Hematopoietic multipotent progenitor cell treated with erythropoietin and hydrocortisone succinate and interleukin-3 and kit ligand, for 17 days (in vitro differentiated cells): ENCODE measurements around the gene DUSP10.

ENCODE experiments used
- DNase-seq: peaks from one replicate; pipeline ENCODE4 v3.0.0-alpha.2; 2015; ENCODE audit warnings: low spot score

DUSP10 gene

DNA sequence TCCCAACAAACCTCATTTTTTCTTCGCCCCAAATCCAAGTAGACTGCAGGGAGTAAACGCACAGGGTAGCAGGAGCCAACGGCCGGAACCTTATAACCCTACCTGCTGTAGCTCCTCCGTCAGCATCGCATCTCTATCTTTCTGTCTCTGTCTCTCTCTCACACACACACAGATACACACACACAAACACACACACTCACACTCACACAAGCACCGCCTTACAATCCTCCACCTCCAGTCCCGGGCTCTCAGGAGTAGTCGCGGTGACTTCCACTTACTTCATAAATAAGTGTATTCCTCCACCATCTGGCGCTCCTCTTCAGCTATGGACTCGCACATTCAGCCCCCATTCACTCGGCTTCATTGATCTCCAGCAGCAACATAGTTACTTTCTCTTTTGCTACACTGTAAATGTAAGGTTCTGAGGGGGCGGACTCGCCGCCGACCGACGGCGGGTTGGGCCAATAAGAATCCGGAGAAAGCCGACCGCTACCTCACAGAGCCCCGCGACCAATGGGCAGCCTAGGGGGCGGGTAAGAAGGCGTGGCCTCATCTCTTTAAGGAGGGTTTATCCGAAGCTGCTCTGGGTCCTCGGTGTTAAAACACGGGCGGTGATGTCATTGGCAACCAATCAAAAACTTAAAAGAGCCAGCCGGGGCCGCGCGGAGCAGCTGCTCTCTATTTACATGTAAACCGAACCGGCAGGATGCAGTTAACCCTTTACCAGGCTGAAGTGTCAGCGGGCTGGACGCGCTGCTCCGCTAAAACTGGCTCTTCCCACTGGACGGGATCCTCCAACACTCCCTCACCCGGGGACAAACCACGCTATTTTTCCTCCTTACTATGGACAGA, at the start of gene DUSP10:
Gene DUSP10, minus strand, starts transcription at position 387 of the 852 bp plus-strand sequence. CDS start 2,345 bp downstream, outside the sequence.
- DNase-seq = peak; percentile 98

DNA sequence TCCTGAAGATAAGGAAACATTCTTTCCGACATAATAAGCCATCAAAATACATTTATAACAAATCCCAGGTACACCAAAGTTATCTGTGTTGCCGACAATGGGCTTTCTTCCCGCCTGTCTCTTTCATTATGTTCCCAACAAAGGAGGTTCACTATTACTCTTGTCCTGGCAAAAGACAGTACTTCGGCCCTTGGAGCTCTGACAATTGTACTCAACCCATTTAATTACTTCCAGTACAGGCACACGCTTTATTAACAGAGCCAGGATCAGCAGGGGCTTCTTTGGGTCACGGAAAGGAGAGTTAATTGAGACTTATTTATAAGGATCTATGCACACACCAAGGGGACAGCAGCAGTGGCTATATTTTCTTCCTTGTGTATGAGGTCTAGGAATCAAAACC, 46.6 kb upstream of the DUSP10 start:
- DNase-seq = no peak

DNA sequence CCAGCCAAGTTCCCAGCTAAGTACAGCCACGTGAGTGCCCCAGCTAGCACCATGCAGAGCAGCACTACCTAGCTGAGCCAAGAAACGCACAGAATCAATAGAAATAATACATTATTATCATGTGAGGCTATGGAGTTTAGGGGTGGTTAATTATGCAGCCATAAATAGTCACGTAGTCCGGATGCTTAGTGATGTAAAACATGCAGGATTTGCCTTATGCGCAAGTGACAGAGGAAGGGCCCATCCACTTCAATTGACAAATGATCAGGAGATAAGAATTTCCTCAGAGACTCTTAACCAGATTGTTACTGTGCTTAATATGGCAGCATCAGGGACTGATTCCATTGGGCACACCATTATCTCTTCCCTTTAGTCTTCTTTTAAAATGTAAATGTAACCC, 44.8 kb upstream of the DUSP10 start:
- DNase-seq = no peak

DNA sequence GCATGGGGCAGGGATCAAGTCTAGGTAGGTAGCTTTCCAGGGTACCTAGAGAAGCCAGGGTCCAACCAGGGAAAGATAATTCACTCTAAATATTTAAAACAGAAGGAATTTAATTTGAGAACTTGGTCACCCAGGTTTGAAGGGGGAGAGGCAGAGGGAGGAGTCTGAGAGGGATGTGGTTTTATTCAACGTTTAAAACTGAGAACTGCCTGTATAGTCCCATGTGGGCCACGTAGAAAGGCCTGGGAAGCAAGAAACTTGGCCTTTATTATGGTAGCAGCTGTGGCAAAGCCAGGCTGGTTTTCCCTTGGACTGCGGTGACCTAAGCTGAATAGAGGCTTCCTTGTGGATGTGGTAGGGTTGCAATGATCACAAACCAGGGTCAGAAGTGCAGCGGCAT, 42.0 kb upstream of the DUSP10 start:
- no peak for DNase-seq

DNA sequence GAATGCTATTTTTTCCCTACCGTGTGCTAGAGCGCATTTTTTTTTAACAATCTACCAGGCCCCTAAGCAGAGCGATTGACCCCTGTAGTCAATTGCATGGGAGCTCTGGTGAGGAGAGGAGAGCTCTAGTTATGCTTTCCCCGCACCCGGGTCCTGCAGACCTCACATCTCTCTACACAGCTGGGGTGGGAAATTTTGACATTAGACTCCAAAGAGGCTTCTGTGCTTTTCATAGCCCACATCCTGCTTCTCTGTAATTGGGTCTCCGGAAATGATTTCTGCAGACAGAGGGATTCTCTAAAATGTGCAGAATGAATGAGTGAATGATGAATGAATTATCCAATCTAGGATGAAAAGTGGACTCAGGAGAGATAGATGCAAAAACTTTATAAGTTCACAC, 41.5 kb upstream of the DUSP10 start:
- no peak for DNase-seq

DNA sequence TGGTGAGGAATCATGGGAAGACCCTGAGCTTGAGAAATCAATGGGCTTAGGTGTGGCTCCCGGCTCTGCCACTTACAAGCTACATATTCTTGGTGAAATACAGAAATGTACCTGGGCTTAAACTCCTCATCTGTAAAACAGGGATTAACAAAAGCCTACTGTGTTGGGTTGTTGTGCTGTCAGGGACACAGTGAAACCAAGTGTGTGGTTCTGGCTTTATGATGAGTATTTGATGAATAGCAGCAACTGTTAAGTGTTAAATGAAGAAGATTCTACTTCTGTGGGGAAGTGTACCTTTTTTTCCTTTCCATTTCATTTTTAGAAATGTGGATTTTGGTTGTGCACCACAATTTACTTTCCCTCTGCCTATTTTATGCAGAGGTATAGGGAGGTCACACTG, 41.1 kb upstream of the DUSP10 start:
- DNase-seq = no peak

DNA sequence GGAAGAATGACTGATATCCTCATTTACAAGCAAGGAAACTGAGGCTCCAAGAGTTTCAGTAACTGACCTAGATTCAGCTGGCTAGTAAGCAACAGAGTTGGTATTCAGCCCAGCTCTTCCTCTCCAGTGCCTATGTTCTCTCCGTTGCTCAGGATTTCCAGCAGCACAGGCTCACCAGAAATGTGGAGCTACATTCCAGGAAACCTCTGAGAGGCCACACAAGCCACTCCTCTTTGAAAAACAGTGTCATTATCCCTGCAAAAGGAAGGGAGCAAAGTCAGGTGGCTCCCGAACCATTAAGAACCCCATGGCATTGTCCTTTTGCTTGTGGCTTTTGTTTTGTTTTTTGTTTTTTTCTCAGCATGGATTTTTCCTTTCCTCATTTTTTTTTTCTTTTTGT, 40.6 kb upstream of the DUSP10 start:
- DNase-seq = no peak

DNA sequence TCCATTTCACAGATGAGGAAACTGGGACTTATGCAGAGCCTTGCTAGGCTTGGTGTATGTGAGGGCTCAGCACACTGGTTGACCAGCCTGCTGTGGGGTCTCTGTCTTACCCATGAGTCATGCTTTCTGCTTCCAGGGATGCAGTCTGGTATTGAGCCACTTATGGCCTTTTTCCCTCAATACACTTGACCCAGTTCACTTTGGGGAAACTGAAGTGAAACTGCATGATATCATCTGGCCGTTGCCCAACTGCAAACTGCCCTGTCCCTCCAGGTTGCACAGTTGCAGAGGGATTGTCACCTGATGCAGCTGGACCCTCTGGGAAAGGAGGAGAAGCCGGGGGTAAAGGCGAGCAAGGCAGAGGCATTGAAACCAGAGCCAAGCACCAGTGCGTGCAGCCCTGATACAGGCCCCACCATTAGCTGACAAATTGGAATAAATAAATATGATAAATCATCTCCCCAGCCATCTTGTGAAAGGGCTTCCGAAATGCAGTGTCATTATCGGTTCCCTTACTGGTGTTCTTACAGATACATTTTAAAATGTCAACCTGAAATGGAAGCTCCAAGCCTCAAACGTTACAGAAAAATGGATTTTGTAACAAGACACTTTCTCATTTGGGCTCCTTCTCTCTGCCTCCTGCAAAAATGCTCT, 39.3 kb upstream of the DUSP10 start:
- no peak for DNase-seq

DNA sequence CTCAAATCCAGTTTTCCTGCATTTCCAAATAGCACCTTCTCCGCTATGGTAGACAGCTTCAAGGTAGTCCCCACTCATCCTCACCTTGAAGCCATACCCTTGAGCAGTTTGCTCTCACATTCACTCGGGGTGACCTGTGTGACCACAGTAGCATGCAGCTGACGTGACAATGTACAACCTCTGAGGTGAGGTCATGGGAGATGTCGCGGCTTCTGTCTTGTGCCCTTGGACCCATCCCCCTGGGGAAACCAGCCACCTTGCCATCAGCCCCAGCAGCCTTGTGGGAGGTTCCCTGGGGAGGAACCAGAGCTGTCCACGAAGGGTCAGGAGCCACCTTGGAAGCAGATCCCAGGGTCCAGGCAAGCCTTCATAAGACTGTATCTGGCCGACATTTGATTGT, 38.3 kb upstream of the DUSP10 start:
- no peak for DNase-seq

DNA sequence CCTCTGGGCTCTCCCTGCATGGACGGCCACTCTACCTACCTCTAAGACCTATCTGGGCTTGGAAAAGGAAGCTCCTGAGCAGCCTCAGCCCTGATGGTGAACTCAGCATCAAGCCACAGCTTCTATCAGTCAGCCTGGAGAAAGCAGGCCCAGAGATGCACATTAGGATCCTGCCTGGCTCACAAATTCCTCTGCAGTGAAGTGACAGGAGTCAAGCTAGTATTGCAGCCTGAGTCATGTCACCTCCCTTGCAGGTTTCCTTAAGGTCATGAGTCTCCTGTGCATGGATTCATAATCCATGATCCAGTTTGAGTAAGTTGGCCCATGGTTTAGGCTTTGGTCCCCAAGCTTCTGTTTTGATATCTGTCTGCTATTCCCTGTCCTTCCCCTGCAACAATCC, 37.9 kb upstream of the DUSP10 start:
- no peak for DNase-seq

DNA sequence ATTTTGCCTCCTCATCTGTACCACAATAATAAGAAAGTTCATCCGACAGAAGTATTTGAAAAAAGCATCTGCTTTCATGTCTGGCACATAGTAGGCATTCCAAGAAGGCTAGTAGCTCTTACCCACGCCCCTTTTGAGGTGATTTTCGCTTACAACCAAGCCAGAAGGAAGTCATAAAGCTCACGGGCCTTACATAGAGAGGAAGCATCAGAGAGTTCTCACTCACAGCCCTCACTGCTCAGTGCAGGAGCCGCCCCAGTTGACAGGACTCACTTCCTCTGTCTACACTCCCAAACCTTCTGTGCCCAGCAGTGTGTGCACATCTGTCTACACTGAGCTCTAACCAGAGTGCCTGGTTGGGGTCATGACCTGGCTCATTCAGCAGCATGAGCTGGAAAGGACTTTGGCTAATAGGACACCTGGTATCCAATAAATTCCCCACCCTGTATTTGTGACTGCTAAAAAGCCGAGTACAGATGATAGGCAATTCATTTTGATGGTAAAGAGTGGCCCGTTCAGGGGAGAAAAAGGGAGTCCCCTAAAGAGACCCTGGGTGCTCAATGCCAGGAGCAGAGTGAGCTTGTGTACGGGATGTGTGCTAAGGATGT, 36.8 kb upstream of the DUSP10 start:
- DNase-seq = no peak

DNA sequence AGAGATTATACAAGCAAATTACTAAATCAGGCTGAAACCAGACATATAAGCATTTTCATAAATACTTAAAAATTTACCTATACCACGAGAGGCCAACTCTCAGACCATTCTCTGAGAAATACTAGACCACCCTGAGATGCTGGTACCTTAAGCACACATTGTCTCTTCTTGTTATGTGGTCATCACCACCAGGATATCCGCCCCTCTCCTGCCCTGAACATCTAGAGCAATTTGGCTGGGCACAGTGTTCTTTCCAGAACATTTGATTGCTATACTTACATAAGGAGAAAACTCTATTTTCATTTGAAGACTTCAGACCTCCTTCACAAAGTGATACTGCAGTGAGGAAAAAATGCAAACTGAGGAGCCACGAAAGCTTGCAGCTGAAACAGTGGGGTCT, 36.2 kb upstream of the DUSP10 start:
- no peak for DNase-seq

DNA sequence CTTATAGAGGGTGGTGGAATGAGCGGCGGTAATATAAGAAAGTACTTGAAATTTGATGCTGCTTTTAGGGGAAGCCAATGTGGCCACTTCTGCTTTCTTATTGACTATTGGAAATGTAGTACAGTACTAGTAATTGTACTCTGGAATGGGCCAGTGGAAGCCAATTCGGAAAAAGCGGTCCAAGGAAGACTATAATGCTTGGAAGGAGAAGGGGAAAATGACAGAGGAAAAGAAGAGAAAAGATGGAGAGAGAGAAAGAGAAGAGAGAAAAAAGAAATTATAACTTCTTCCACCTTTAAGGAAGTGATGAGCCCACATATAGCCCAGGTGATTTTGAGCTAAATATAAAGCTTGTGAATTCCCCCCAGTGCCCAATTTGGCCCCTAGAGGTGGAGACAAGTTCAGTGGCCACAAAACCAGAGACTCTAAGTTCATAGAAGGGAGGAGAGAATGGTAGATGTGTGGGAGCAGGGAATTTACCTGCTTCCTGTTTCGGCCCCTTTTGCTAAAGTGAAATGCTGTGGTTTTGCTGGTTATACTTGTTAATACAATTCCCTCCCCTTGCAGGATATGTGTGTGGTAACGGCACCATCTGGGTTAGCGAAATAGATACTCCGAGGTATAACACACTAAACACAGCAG, 35.7 kb upstream of the DUSP10 start:
- no peak for DNase-seq

DNA sequence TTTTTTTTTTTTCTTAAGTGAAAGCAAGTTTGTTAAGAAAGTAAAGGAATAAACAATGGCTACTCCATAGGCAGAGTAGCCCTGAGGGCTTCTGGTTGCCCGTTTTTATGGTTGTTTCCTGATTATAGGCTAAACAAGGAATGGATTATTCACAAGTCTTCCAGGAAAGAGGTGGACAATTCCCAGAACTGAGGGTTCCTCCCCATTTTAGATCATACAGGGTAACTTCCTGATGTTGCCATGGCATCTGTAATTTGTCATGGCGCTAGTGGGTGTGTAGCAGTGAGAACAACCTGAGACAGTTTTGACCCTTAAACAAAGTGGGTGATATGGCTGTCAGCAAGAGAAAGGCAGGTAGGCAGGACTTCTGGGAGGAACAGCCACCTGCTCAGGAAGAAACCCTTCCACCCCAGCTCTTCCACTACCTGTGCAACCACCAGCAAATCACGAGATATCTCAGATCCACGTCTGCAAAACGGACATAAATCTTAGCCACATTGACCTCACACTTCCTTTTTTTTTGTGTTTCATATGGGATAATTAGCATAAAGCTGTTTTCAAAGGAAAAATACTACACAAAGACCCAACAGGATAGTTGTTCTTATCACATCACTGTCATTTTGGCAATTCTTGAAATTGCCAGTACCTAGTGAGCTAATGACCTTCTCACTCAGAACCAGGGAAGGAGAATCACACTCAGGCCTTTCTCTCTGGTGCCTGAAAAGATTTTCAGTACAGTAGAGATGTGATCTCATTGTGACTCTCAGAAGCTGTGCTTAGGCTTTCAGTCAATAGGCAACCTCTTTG, 34.8 kb upstream of the DUSP10 start:
- DNase-seq = no peak

DNA sequence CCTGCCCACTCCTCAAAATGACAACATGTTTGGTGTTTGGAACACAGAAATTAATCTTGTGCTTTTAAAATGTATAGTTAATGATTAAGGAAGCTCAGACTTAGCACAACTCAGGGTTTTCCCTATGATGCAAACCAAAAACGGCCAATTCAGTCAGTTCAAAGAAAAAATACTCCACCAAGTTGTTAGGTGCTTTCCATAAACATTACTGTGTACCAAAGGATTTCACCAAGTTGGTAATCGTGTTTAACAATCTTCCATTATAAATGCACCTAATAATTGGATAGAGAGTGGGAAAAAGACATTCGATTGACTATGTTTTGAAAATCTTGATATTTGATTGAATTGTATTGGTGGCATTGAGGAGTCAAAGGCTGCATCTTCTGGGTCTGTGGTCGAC, 33.3 kb upstream of the DUSP10 start:
- no peak for DNase-seq

DNA sequence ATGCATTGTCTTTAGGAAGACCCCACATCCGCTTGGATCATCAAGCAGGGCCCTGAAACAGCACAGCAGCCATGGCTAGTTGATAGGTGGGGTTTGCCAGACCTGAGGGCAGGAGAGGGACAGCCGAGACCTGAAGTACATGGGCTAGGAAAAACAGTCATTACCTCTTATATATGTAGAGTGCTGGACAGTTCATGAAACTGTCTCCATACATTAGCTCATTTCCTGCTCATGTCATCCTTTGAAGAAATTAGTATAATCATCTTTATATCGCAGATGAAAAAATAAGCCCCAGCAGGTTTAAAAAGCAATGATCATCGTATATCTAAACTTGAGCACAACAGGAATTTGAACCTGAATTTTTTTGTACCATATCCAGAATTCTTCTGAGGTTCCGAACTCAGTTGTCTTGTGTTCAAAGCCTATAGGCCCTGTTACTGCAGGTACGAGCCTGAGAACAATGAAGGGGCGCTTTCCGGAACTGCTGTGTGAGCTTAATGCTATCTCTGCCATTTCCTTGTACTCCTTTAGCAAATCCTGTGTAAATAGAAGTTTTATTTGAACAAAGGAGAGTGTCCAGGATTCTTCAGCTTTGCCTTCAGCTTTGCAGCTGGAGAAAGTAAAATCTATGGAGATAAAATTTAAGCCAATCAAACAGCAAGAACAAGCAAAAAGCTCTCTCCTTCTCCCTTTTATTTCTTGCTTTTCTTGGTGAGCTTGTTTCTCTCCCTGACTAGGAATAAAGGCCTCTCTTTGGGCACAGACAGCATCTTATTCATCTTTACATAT, 32.4 kb upstream of the DUSP10 start:
- DNase-seq = no peak

DNA sequence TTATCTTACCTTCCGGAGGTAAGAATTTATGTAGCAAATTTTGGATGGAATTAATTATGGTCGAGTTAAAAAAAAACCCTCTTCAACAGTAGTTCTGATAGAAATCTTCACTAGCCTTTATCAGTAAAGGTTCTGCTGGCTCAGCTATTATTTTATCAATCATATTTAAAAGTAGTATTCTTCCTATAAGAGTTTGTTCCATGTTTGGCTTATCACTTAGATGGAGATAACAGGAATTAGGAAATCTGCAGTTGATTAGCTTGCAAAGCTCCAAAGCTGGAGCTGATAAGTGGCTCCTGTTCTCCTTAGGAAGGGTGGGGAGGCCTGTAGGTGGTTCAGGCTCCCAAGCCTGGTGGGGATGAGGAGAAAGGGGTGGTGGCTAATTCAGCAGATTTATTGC, 31.5 kb upstream of the DUSP10 start:
- no peak for DNase-seq

DNA sequence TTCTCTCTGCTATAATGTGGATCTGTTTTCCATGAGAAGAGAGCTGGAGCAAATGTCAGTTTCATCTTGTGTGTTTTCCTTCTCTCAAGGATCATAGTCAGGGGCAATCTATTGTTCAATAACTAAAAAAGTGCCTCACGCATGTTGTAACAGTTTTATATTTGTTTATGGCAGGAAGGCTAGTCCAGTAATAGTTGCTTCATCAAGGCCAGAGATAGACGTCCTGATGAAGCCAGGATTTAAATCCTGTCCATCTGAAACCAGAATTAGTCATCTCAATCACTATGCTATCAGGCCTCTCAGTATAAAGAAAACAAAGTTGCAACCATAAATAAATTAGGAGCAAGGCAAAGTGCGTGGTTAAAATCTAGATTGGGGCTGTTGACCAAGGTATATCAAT, 30.2 kb upstream of the DUSP10 start:
- no peak for DNase-seq

DNA sequence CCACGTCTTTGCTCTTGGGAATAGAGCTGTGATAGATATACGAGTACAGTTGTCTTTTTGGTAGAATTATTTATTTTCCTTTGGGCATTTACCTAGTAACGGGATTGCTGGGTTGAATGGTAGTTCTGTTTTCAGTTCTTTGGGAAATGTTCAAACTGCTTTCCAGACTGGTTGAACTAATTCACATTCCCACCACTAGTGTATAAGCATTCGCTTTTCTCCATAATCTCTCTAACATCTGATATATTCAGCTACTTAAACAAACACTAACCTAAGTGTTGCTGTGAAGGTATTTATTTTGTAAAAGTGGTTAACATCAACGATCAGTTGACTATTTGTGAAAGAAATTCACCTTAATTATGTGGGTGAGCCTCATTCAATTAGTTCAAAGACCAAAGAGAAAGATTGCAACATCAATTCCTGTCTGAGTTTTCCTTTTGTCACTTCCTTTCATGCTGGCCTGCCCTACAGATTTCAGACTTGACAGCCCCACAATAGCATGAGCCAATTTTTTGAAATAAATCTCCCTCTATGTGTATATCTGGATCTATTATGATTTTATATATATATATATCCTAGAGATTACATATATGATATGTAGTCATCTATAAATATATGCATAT, 26.7 kb upstream of the DUSP10 start:
- no peak for DNase-seq

DNA sequence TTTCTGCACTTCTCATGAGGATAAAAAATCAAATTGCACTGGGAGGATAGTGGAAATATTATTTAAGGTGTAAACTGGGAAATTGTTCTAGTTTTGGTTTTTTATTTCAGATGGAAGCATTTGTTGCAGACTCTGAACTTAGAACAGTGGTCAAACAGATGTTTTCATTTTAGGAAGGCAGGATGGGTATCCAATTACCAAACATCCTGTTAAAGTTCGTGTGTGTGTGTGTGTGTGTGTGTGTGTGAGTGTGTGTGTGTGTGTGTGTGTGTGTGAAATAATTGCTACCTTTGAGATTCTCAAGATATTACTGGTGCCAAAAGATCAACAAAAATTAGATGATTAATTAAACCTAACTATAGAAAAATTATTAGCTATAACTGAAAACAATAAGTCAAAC, 24.3 kb upstream of the DUSP10 start:
- DNase-seq = no peak

DNA sequence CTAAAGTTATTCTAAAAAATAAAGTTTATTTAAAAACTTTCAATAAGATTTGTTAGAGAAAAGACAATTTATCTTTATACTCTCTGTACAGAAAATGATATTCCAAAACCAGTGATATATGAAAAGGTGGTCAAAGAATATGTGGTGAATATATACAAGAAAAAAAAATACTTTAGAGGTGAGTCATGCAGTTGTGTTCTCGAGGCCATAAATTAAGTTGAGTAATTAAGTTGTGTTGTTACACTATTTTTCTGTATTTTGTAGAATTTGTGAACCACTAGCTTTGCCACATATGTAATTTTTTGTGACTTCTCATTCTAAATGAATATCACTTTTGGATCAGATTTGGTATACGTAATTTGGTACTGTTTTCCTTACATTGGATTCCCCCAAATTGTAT, 23.6 kb upstream of the DUSP10 start:
- no peak for DNase-seq
